Cardiac muscle cell (in vitro differentiated cells and primary cell): ENCODE results near the gene C4orf36. TPM values are rescaled to one million over a fixed set of nuclear protein-coding genes. Genes with fewer than 3 reads are reported as not detected.

Experiments
- DNase-seq, 2 donors: peaks; one replicate each; pipeline versions ENCODE4 v3.0.0 to v3.0.0-alpha.2; 2010 to 2017; ENCODE audit warnings: low read depth in 1 of 2, low spot score in 1 of 2
- H3K27ac ChIP-seq: fragments of 200-600 bp; sonication (generic); 2 replicates; pipeline ENCODE4 v1.5.1; 2016
- H3K27me3 ChIP-seq: fragments of 200-600 bp; sonication (generic); 2 replicates; pipeline ENCODE4 v1.6.0; 2016; ENCODE audit warnings: control low read depth
- H3K36me3 ChIP-seq: fragments of 200-600 bp; sonication (generic); 2 replicates; pipeline ENCODE4 v1.5.1; 2016; ENCODE audit warnings: control low read depth
- H3K4me1 ChIP-seq: fragments of 200-600 bp; sonication (generic); 2 replicates; pipeline ENCODE4 v1.8.1; 2017; ENCODE audit warnings: low read depth, mild to moderate bottlenecking, mixed run types
- H3K4me3 ChIP-seq: fragments of 200-600 bp; sonication (generic); 2 replicates; pipeline ENCODE4 v1.5.1; 2016; ENCODE audit warnings: mild to moderate bottlenecking
- H3K9me3 ChIP-seq: fragments of 200-600 bp; sonication (generic); 2 replicates; pipeline ENCODE4 v1.5.1; 2017; ENCODE audit warnings: low read depth, mild to moderate bottlenecking, control low read depth
- CTCF ChIP-seq: IDR thresholded peaks from 2 replicates; pipeline ENCODE4 v1.5.1; 2012; ENCODE audit warnings: low read depth, mild to moderate bottlenecking, low read length
- polyA plus RNA-seq: library from polyadenylated mRNA; unstranded; fragments of >200 nt; fragmentation: Nextera tagmentation; extraction: Ambion mirVana; gene quantifications from 2 replicates; pipeline ENCODE4 v1.2.1, GENCODE V29; 2016
- total RNA-seq: library from RNA; depleted of rRNA; stranded (reverse); fragments of >200 nt; gene quantifications from 2 replicates; pipeline ENCODE4 v1.2.3, GENCODE V29; 2016

C4orf36 gene
- total and polyA plus RNA-seq, 2 experiments from 2014 or later = 0.83 TPM; not detected in 1

DNA sequence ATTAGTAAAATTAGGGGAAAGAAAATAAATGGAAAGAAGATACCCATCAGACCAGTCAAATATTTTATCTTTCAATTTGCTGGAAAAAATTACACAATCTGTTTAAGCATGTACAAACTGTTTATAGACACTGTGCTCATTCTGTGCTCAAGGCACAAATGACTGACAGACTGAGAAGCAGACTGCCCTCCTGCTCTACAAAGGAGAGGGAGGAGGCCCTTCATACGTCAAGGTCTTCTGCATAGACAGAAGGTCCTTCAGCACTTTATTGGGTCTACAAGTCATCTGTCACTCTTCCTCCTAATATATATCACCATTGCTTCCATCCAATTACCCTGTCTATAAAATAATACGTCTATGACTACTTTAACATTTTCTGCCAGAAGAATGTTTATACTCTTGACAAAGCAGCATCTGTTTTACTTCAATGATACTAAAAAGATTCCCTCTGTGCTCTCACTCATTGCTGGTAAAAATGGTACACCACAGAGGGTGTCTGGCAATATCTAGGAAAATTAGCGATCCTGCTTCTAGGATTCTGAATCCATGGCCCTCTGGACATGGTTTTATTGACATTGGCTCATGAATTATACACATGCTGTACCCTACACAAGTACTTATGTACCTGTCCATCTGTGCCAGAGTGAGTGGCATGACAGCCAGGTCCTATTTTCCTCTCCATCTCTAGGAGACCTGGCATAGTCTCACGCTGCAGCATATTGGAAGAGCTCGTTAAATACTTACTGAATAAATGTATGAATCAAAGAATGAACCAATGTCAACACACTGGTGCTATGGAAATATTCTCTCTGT lies 54.3 kb downstream of the C4orf36 start:
- no peak for DNase-seq
- Histone ChIP-seq H3K27ac (no peak overlapping the region), H3K27me3 (no peaks in the 10 kb centered on the region), H3K4me1 (no peaks in the 10 kb centered on the region), H3K9me3 (no peaks in the 10 kb centered on the region), H3K4me3 (no peak overlapping the region), H3K36me3 (no peaks in the 10 kb centered on the region)
- no peak for TF ChIP-seq CTCF

DNA sequence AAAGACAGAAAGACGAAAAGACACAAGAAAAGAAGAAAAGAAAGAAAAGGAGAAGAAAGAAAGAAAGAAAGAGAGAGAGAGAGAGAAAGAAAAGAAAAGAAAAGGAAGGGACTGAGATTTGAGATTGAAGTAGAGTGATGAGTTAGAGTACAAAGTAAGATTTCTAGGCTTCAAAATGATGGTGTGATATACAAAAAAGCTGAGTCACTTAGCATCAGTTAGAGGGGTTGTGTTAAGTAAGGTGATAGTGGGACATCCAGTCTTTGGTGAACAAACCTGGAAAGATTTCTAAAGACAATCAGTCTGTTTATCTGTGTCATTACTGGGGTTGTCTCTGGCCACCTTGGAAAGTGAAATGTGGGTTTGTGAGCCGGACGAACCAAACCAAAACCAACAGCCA lies 56.5 kb downstream of the C4orf36 start:
- no peak for DNase-seq
- no peak overlapping the region for H3K27ac ChIP-seq
- H3K9me3 ChIP-seq = no peaks in the 10 kb centered on the region
- H3K36me3 ChIP-seq = no peaks in the 10 kb centered on the region
- no peak overlapping the region for H3K4me3 ChIP-seq
- H3K4me1 ChIP-seq = no peaks in the 10 kb centered on the region
- TF ChIP-seq CTCF = no peak
- H3K27me3 ChIP-seq = no peaks in the 10 kb centered on the region

DNA sequence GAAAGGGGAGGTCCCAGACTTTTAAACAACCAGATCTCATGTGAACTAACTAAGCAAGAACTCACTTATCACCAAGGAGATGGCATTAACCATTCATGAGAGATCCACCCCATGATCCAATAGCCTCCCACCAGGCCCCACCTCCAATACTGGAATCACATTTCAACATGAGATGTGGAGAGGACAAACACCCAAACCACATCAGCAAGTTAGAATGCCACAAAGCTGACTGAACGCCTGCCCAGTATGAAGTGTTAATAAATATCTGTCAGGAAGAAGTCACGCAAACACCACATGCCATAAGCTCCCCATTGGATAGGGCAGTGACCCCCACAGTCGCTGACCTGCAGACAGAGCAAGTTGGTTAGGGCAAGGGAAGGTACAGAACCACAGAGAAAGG lies 57.3 kb downstream of the C4orf36 start:
- Histone ChIP-seq H3K9me3 (no peaks in the 10 kb centered on the region), H3K4me1 (no peaks in the 10 kb centered on the region), H3K4me3 (no peak overlapping the region), H3K36me3 (no peaks in the 10 kb centered on the region), H3K27me3 (no peaks in the 10 kb centered on the region), H3K27ac (no peak overlapping the region)
- TF ChIP-seq CTCF = no peak
- peak in 1 of 2 donors; percentile 12 for DNase-seq

DNA sequence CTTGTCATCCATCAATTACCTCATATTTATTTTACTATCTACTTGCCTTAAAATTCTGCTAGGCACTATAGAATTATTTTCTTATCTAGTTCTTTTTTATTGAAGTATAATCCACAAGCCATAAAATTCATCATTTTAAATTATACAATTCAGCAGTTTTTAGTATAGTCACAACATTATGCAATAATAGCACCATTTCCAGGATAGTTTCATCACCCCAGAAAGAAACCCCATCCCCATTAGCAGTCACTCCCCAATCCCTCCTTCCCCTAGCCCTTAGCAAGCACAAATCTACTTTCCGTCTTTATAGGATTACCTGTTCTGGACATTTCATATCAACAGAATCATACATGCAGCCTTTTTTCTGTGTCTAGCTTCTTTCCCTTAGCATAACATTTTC lies 58.6 kb downstream of the C4orf36 start:
- Histone ChIP-seq H3K4me3 (no peak overlapping the region), H3K36me3 (no peaks in the 10 kb centered on the region), H3K4me1 (no peaks in the 10 kb centered on the region), H3K9me3 (no peaks in the 10 kb centered on the region), H3K27me3 (no peaks in the 10 kb centered on the region), H3K27ac (no peak overlapping the region)
- no peak for DNase-seq
- TF ChIP-seq CTCF = no peak

DNA sequence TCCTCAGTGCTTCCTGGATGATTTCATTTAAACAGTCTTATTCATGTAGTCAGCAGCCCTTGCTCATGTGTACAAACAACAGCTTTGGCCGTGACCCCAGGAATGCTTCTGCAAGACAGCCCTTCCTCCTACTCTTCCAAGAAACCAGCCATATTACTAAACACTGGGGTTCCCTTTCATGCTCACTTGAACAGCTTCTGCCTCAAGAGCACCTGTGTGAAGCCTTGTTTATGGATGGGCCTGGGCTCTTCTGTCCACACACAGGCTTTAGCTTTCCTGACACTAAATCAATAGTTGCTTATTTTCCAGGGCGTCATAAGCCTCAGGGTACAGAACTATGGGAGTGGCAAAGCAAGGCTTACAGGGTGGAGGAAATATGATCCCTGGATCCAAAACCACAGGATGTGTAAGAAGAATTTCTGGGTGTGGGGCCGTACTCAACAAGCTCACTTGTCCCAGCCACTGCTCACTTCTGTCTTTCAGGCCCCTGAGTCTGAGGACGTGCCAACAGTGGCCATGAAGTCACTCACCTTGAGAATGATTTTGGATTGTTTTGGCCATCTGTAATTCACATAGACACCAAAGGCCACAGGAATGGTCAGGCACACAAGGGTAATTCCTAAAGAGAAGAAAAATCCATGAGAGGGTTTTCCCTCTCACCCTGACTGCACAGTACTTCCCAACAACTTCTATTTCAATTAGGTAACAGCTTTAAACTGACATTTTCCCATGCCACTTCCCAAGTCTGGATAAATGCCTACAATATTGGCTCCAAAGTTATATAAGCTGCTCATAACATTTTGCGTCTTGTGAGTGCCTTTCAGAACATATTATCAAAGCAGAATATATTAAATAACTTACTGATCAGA lies 60.7 kb downstream of the C4orf36 start:
- Histone ChIP-seq H3K9me3 (no peaks in the 10 kb centered on the region), H3K4me3 (no peak overlapping the region), H3K4me1 (no peaks in the 10 kb centered on the region), H3K36me3 (no peaks in the 10 kb centered on the region), H3K27me3 (no peaks in the 10 kb centered on the region), H3K27ac (no peak overlapping the region)
- DNase-seq = peak in 1 of 2 donors; percentile 85
- TF ChIP-seq CTCF = no peak

Other genes with a start within 250 kb of the C4orf36 start
- gene SLC10A6, start 43.0 kb downstream of the C4orf36 start, total RNA-seq = not detected in 2 replicates
- gene SLC10A6, start 43.0 kb downstream of the C4orf36 start, polyA plus RNA-seq = not detected in 2 replicates
- gene AFF1, start 42.6 kb upstream of the C4orf36 start, total RNA-seq = 31.4 and 45.0 TPM in 2 replicates
- gene AFF1, start 42.6 kb upstream of the C4orf36 start, polyA plus RNA-seq = 26.3 and 27.2 TPM in 2 replicates